ENCODE results near the gene RARA. TPM values are rescaled to one million over a fixed set of nuclear protein-coding genes. Genes with fewer than 3 reads are reported as not detected.

RARA gene
- total RNA-seq, 4 donors from 2014 or later, result 26.2 to 53.5 (median 52.2) TPM

GRCh38 chr17:40354221-40355122, 45.5 kb downstream of the RARA start:
- Histone ChIP-seq H3K36me3 (peaks cover 26 to 69% (median 67%) of the 10 kb centered on the region in 4 donors), H3K9me3 (no peaks in the 10 kb centered on the region), H3K4me1 (peaks cover 35 to 87% (median 72%) of the 10 kb centered on the region in 4 donors), H3K27ac (replicated peaks in 1 of 4) (peak overlapping the region; percentile 46 to 60 (median 50)), H3K4me3 (no peak overlapping the region), H3K27me3 (no peaks in the 10 kb centered on the region)
- intact Hi-C loops (cut with DNase I), result loop anchor here (1.0 to 5.0 kb wide), 3 partner anchors 51 to 178 kb away; no protein-coding TSS in a partner anchor
- 79% methylated on average over 9 of the region's 30 CpGs for WGBS
- no peak for DNase-seq (ENCODE audit: extremely low spot score)
- TF ChIP-seq POLR2AphosphoS5 (IDR thresholded peaks at IDR 0.05) (peak in 1 of 2 donors; percentile 10), POLR2A (IDR thresholded peaks at IDR 0.05; ENCODE audit: low read depth) (no peak), CTCF (IDR thresholded peaks at IDR 0.05) (no peak), EP300 (IDR thresholded peaks at IDR 0.05) (no peak)

GRCh38 chr17:40355123-40355803, 46.3 kb downstream of the RARA start:
- WGBS, result 38% methylated on average over 16 of the region's 29 CpGs
- Histone ChIP-seq H3K27me3 (no peaks in the 10 kb centered on the region), H3K9me3 (no peaks in the 10 kb centered on the region), H3K4me1 (peaks cover 27 to 79% (median 64%) of the 10 kb centered on the region in 4 donors), H3K4me3 (no peak overlapping the region), H3K36me3 (peaks cover 26 to 62% (median 59%) of the 10 kb centered on the region in 4 donors), H3K27ac (replicated peaks in 1 of 4) (peak overlapping the region; percentile 55 to 66 (median 61))
- no peak for DNase-seq (ENCODE audit: extremely low spot score)
- peak in 2 of 3 experiments; percentile 96 to 99 for TF ChIP-seq CTCF (IDR thresholded peaks at IDR 0.05)
- no peak for TF ChIP-seq EP300 (IDR thresholded peaks at IDR 0.05)
- no peak for TF ChIP-seq POLR2AphosphoS5 (IDR thresholded peaks at IDR 0.05)
- intact Hi-C loops (cut with DNase I), result loop anchor here (1.0 to 5.0 kb wide), 3 partner anchors 52 to 177 kb away; no protein-coding TSS in a partner anchor

- Histone ChIP-seq H3K27me3 (no peaks in the 10 kb centered on the region), H3K4me1 (peaks cover 19 to 70% (median 56%) of the 10 kb centered on the region in 4 donors), H3K9me3 (no peaks in the 10 kb centered on the region), H3K27ac (replicated peaks in 1 of 4) (peak overlapping the region; percentile 47 to 66 (median 61)), H3K36me3 (peaks cover 26 to 54% (median 51%) of the 10 kb centered on the region in 4 donors), H3K4me3 (no peak overlapping the region)
- 74% methylated on average over 15 of the region's 33 CpGs for WGBS
- peak in 1 of 2 donors; percentile 7 for TF ChIP-seq POLR2AphosphoS5 (IDR thresholded peaks at IDR 0.05)
- no peak for TF ChIP-seq EP300 (IDR thresholded peaks at IDR 0.05)
- intact Hi-C loops (cut with DNase I), result loop anchor here (1.0 to 5.0 kb wide), 4 partner anchors 53 to 176 kb away; no protein-coding TSS in a partner anchor
- DNase-seq (ENCODE audit: extremely low spot score), result no peak
Observed at GRCh38 chr17:40355804-40356758, 47.1 kb downstream of the RARA start.

GRCh38 chr17:40356990-40357881, 48.3 kb downstream of the RARA start:
- 80% methylated on average over 3 of the region's 19 CpGs for WGBS
- no peak for DNase-seq (ENCODE audit: extremely low spot score)
- Histone ChIP-seq H3K36me3 (peaks cover 20 to 42% (median 40%) of the 10 kb centered on the region in 4 donors), H3K27me3 (no peaks in the 10 kb centered on the region), H3K4me1 (peaks cover 16 to 66% (median 44%) of the 10 kb centered on the region in 4 donors), H3K27ac (replicated peaks in 1 of 4) (peak overlapping the region; percentile 47 to 66 (median 61)), H3K4me3 (no peak overlapping the region), H3K9me3 (no peaks in the 10 kb centered on the region)
- TF ChIP-seq EP300 (IDR thresholded peaks at IDR 0.05), result no peak
- no peak for TF ChIP-seq POLR2AphosphoS5 (IDR thresholded peaks at IDR 0.05)
- TF ChIP-seq POLR2A (IDR thresholded peaks at IDR 0.05; ENCODE audit: low read depth), result no peak
- no peak for TF ChIP-seq CTCF (IDR thresholded peaks at IDR 0.05)
- intact Hi-C loops (cut with DNase I), result loop anchor here (2.0 to 5.0 kb wide), 3 partner anchors 58 to 175 kb away; no protein-coding TSS in a partner anchor
